Osteoblast (primary cell): ENCODE results near the gene BPIFB2. TPM values are rescaled to one million over a fixed set of nuclear protein-coding genes. Genes with fewer than 3 reads are reported as not detected.

Source experiments
- DNase-seq: peaks from one replicate; pipeline ENCODE4 v3.0.0; 2011; ENCODE audit warnings: low spot score, mixed read lengths; ENCODE audit not compliant: insufficient read length; ENCODE audit errors: missing footprints
- H2AFZ ChIP-seq: 2 replicates; pipeline ENCODE4 v1.6.0; 2011; ENCODE audit warnings: mild to moderate bottlenecking, low read length
- H3K27ac ChIP-seq: 2 replicates; pipeline ENCODE4 v1.5.1; 2011; ENCODE audit warnings: mild to moderate bottlenecking, low read depth, low read length, moderate library complexity
- H3K27me3 ChIP-seq: 2 replicates; pipeline ENCODE4 v1.6.0; 2012; ENCODE audit warnings: mild to moderate bottlenecking, control low read depth, inconsistent platforms, low read length, moderate library complexity; ENCODE audit not compliant: insufficient read depth
- H3K36me3 ChIP-seq: 2 replicates; pipeline ENCODE4 v1.5.1; 2011; ENCODE audit warnings: mild to moderate bottlenecking, low read length, control low read depth, moderate library complexity; ENCODE audit not compliant: insufficient read depth
- H3K4me1 ChIP-seq: 2 replicates; pipeline ENCODE4 v1.5.1; 2011; ENCODE audit warnings: mild to moderate bottlenecking, low read length, control low read depth, moderate library complexity; ENCODE audit not compliant: insufficient read depth
- H3K4me2 ChIP-seq: 2 replicates; pipeline ENCODE4 v1.6.0; 2011; ENCODE audit warnings: mild to moderate bottlenecking, low read length; ENCODE audit not compliant: insufficient read depth
- H3K4me3 ChIP-seq: fragments of 200-600 bp; sonication (generic); 3 replicates; pipeline ENCODE4 v1.5.1; 2012; ENCODE audit warnings: mild to moderate bottlenecking, low read length, inconsistent platforms; ENCODE audit not compliant: insufficient read depth
- H3K79me2 ChIP-seq: 2 replicates; pipeline ENCODE4 v1.6.0; 2012; ENCODE audit warnings: mild to moderate bottlenecking, low read length, control low read depth, inconsistent platforms; ENCODE audit not compliant: insufficient read depth
- H3K9me3 ChIP-seq: 2 replicates; pipeline ENCODE4 v1.5.1; 2011; ENCODE audit warnings: low read depth, low read length, control low read depth
- H4K20me1 ChIP-seq: 2 replicates; pipeline ENCODE4 v1.6.0; 2012; ENCODE audit warnings: mild to moderate bottlenecking, low read length, control low read depth; ENCODE audit not compliant: insufficient read depth
- CTCF ChIP-seq: IDR thresholded peaks from 2 replicates; pipeline ENCODE4 v1.5.1; 2011; ENCODE audit warnings: mild to moderate bottlenecking, low read depth, low read length, moderate library complexity; ENCODE audit errors: extremely low read depth
- total RNA-seq: library from RNA; depleted of rRNA; stranded (reverse); fragments of >200 nt; gene quantifications from 2 replicates; pipeline ENCODE4 v1.2.3, GENCODE V29; 2012

Gene BPIFB2
- total RNA-seq, 1 donor = not detected

GRCh38 chr20:32969356-32970114 lies 38.0 kb upstream of the BPIFB2 start:
- no peaks in the 10 kb centered on the region for H3K27me3 ChIP-seq
- no peak overlapping the region for H2AFZ ChIP-seq
- H3K79me2 ChIP-seq = no peaks in the 10 kb centered on the region
- TF ChIP-seq CTCF = no peak
- H3K4me1 ChIP-seq = peaks cover 5% of the 10 kb centered on the region
- no peak overlapping the region for H3K4me3 ChIP-seq
- no peaks in the 10 kb centered on the region for H4K20me1 ChIP-seq
- no peaks in the 10 kb centered on the region for H3K9me3 ChIP-seq
- H3K27ac ChIP-seq = no peak overlapping the region
- no peak overlapping the region for H3K4me2 ChIP-seq
- no peak for DNase-seq
- H3K36me3 ChIP-seq = no peaks in the 10 kb centered on the region

GRCh38 chr20:32970115-32970972 lies 37.2 kb upstream of the BPIFB2 start:
- Histone ChIP-seq H3K36me3 (no peaks in the 10 kb centered on the region), H4K20me1 (no peaks in the 10 kb centered on the region), H3K27ac (no peak overlapping the region), H3K9me3 (no peaks in the 10 kb centered on the region), H3K79me2 (no peaks in the 10 kb centered on the region), H3K4me2 (no peak overlapping the region), H2AFZ (no peak overlapping the region), H3K4me1 (peaks cover 5% of the 10 kb centered on the region), H3K27me3 (no peaks in the 10 kb centered on the region), H3K4me3 (no peak overlapping the region)
- no peak for TF ChIP-seq CTCF
- no peak for DNase-seq

DNA sequence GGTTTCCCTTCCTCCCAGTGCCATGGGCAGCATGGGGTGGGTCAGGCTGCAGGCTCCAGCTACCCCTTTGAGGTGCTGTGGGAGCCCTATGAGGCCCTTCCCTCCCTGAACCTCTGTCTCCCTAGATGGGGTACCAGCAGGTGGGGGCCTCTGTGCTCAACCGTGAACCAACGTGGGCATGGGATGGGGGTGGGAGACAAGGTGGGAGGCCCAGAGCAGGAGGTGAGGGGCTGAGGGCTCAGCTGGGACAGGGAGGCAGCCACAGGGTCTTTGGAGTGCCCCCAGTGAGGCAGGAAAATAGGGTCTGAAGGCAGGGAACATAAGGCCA lies 36.6 kb upstream of the BPIFB2 start:
- Histone ChIP-seq H3K4me3 (no peak overlapping the region), H3K27ac (no peak overlapping the region), H4K20me1 (no peaks in the 10 kb centered on the region), H3K36me3 (no peaks in the 10 kb centered on the region), H3K79me2 (no peaks in the 10 kb centered on the region), H3K27me3 (no peaks in the 10 kb centered on the region), H3K4me1 (peaks cover 5% of the 10 kb centered on the region), H3K9me3 (no peaks in the 10 kb centered on the region), H2AFZ (no peak overlapping the region), H3K4me2 (no peak overlapping the region)
- DNase-seq = no peak
- no peak for TF ChIP-seq CTCF

- Histone ChIP-seq H3K4me2 (peak overlapping the region; percentile 18), H3K27ac (no peak overlapping the region), H3K27me3 (no peaks in the 10 kb centered on the region), H3K79me2 (no peaks in the 10 kb centered on the region), H3K9me3 (no peaks in the 10 kb centered on the region), H3K4me3 (no peak overlapping the region), H2AFZ (peak overlapping the region; percentile 88), H3K36me3 (no peaks in the 10 kb centered on the region), H3K4me1 (peaks cover 5% of the 10 kb centered on the region), H4K20me1 (no peaks in the 10 kb centered on the region)
- no peak for TF ChIP-seq CTCF
- DNase-seq = no peak
Observed at GRCh38 chr20:32971703-32972161, 35.8 kb upstream of the BPIFB2 start.
